Measurements from ENCODE around the gene EPG5.

The EPG5 gene

GRCh38 chr18:45940724-45941123 is 26.4 kb downstream of the EPG5 start:
- DNase-seq (ENCODE audit: low read depth in 2 of 2): peak in 1 of 2 donors; percentile 32
- no peak for TF ChIP-seq CTCF (IDR thresholded peaks at IDR 0.05; ENCODE audit: low read depth, low read length)
- no peak overlapping the region for H3K4me3 ChIP-seq (replicated peaks in 1 of 2; ENCODE audit: low read depth in 2 of 2, low read length in 2 of 2)

- no peak overlapping the region for H3K4me3 ChIP-seq (replicated peaks in 1 of 2; ENCODE audit: low read depth in 2 of 2, low read length in 2 of 2)
- TF ChIP-seq CTCF (IDR thresholded peaks at IDR 0.05; ENCODE audit: low read depth, low read length): no peak
- no peak for DNase-seq (ENCODE audit: low read depth in 2 of 2)
These were observed 27.9 kb downstream of the EPG5 start for GRCh38 chr18:45939236-45939635.

GRCh38 chr18:45938488-45938935 is 28.6 kb downstream of the EPG5 start:
- no peak for DNase-seq (ENCODE audit: low read depth in 2 of 2)
- H3K4me3 ChIP-seq (replicated peaks in 1 of 2; ENCODE audit: low read depth in 2 of 2, low read length in 2 of 2): no peak overlapping the region
- no peak for TF ChIP-seq CTCF (IDR thresholded peaks at IDR 0.05; ENCODE audit: low read depth, low read length)

- peak in 1 of 2 donors; percentile 54 for DNase-seq (ENCODE audit: low read depth in 2 of 2)
- no peak overlapping the region for H3K4me3 ChIP-seq (replicated peaks in 1 of 2; ENCODE audit: low read depth in 2 of 2, low read length in 2 of 2)
- TF ChIP-seq CTCF (IDR thresholded peaks at IDR 0.05; ENCODE audit: low read depth, low read length): no peak
These were observed 31.4 kb downstream of the EPG5 start for GRCh38 chr18:45935591-45936335.

GRCh38 chr18:45932708-45933107 is 34.4 kb downstream of the EPG5 start:
- DNase-seq (ENCODE audit: low read depth in 2 of 2): no peak

GRCh38 chr18:45930963-45931362 is 36.2 kb downstream of the EPG5 start:
- TF ChIP-seq CTCF (IDR thresholded peaks at IDR 0.05; ENCODE audit: low read depth, low read length): no peak
- DNase-seq (ENCODE audit: low read depth in 2 of 2): no peak
- H3K4me3 ChIP-seq (replicated peaks in 1 of 2; ENCODE audit: low read depth in 2 of 2, low read length in 2 of 2): no peak overlapping the region

More at GRCh38 chr18:45932708-45933107, 34.4 kb downstream of the EPG5 start:
- H3K4me3 ChIP-seq (replicated peaks in 1 of 2; ENCODE audit: low read depth in 2 of 2, low read length in 2 of 2): no peak overlapping the region
- TF ChIP-seq CTCF (IDR thresholded peaks at IDR 0.05; ENCODE audit: low read depth, low read length): no peak
